Thoracic aorta (tissue), 2 donors: ENCODE measurements around the gene IL21R. TPM values are rescaled to one million over a fixed set of nuclear protein-coding genes. Genes with fewer than 3 reads are reported as not detected.

Experiments used
- ATAC-seq: fragments of 150-250 bp; one replicate; pipeline ENCODE4 v1.8.0; 2017; ENCODE audit warnings: low read depth; ENCODE audit not compliant: insufficient number of reproducible peaks, low FRiP score
- DNase-seq: peaks from one replicate; pipeline ENCODE4 v3.0.0-alpha.2; 2020; ENCODE audit warnings: low spot score
- H3K27ac ChIP-seq, 2 donors: fragments of 200-600 bp; sonication (generic); 1 replicate in 1 of 2; 2 replicates in 1 of 2; pipeline ENCODE4 v1.5.1; 2016; ENCODE audit warnings: mild to moderate bottlenecking in 2 of 2, moderate library complexity in 2 of 2
- H3K27me3 ChIP-seq: fragments of 200-600 bp; sonication (generic); replicated peaks from 2 replicates; pipeline ENCODE4 v1.6.0; 2016; ENCODE audit warnings: mild to moderate bottlenecking; ENCODE audit not compliant: insufficient read depth
- H3K36me3 ChIP-seq: fragments of 200-600 bp; sonication (generic); one replicate; pipeline ENCODE4 v1.5.1; 2016
- H3K4me1 ChIP-seq, 2 donors: fragments of 200-600 bp; sonication (generic); 1 replicate in 1 of 2; 2 replicates in 1 of 2; pipeline versions ENCODE4 v1.5.1 to v1.6.0; 2016; ENCODE audit warnings: low read depth in 2 of 2, mild to moderate bottlenecking in 1 of 2; ENCODE audit not compliant: control insufficient read depth in 1 of 2
- H3K4me3 ChIP-seq: fragments of 200-600 bp; sonication (generic); 2 replicates; pipeline ENCODE4 v1.5.1; 2016; ENCODE audit warnings: mild to moderate bottlenecking
- H3K9me3 ChIP-seq: fragments of 200-600 bp; sonication (generic); 2 replicates; pipeline ENCODE4 v1.5.1; 2016
- CTCF ChIP-seq: fragments of 200-600 bp; sonication (generic); IDR thresholded peaks from one replicate; pipeline ENCODE4 v1.5.1; 2019; ENCODE audit warnings: antibody characterized with exemption
- total RNA-seq, 2 donors: library from RNA; depleted of rRNA; stranded (reverse); fragments of >200 nt; gene quantifications; one replicate each; pipeline versions ENCODE4 v1.1.0 to v1.2.3, GENCODE V29; 2016

IL21R gene
- total RNA-seq, 2 donors from 2014 or later: 0.14 to 1.8 TPM

GRCh38 chr16:27462200-27462845, 60.3 kb downstream of the IL21R start:
- Histone ChIP-seq H3K36me3 (peaks cover 36% of the 10 kb centered on the region), H3K4me1 (peaks cover 0 to 8% of the 10 kb centered on the region in 2 donors), H3K27ac (no peak overlapping the region), H3K27me3 (no peaks in the 10 kb centered on the region), H3K9me3 (no peaks in the 10 kb centered on the region), H3K4me3 (no peak overlapping the region)
- ATAC-seq (no peak), DNase-seq (no peak)
- TF ChIP-seq CTCF: no peak

GRCh38 chr16:27462846-27463682, 61.1 kb downstream of the IL21R start:
- no peak for ATAC-seq
- no peak for TF ChIP-seq CTCF
- no peaks in the 10 kb centered on the region for H3K9me3 ChIP-seq
- H3K4me1 ChIP-seq: peaks cover 0 to 8% of the 10 kb centered on the region in 2 donors
- H3K27me3 ChIP-seq: no peaks in the 10 kb centered on the region
- DNase-seq: no peak
- H3K27ac ChIP-seq: no peak overlapping the region
- peaks cover 43% of the 10 kb centered on the region for H3K36me3 ChIP-seq
- no peak overlapping the region for H3K4me3 ChIP-seq

GRCh38 chr16:27463741-27464591, 62.0 kb downstream of the IL21R start:
- peaks cover 0 to 8% of the 10 kb centered on the region in 2 donors for H3K4me1 ChIP-seq
- ATAC-seq (no peak), DNase-seq (no peak)
- no peak overlapping the region for H3K27ac ChIP-seq
- H3K27me3 ChIP-seq: no peaks in the 10 kb centered on the region
- no peak overlapping the region for H3K4me3 ChIP-seq
- peaks cover 49% of the 10 kb centered on the region for H3K36me3 ChIP-seq
- H3K9me3 ChIP-seq: no peaks in the 10 kb centered on the region
- TF ChIP-seq CTCF: no peak

GRCh38 chr16:27464626-27465482, 62.9 kb downstream of the IL21R start:
- Histone ChIP-seq H3K27ac (no peak overlapping the region), H3K27me3 (no peaks in the 10 kb centered on the region), H3K4me3 (no peak overlapping the region), H3K4me1 (peaks cover 0 to 8% of the 10 kb centered on the region in 2 donors), H3K9me3 (no peaks in the 10 kb centered on the region), H3K36me3 (peaks cover 52% of the 10 kb centered on the region)
- TF ChIP-seq CTCF: no peak
- ATAC-seq (no peak), DNase-seq (no peak)
